ENCODE data around the gene EFNA5.
A peak's percentile ranks its signal among the peaks of the same experiment; 100 is the strongest.
"Not testable (repeated sequence)": the region's sequence is repeated elsewhere in the genome, so short reads cannot be mapped to it uniquely, and the experiment has no call there.

Gene EFNA5

GRCh38 chr5:107449369-107449768 is 221.4 kb downstream of the EFNA5 start:
- no peak for DNase-seq (ENCODE audit: low read depth, low spot score)
- H3K27ac ChIP-seq: no peak overlapping the region

- no peak overlapping the region for H3K27ac ChIP-seq
- no peak for DNase-seq (ENCODE audit: low read depth, low spot score)
These were observed 223.2 kb downstream of the EFNA5 start for GRCh38 chr5:107447587-107447986.

GRCh38 chr5:107446972-107447371 is 223.8 kb downstream of the EFNA5 start:
- no peak overlapping the region for H3K27ac ChIP-seq
- no peak for DNase-seq (ENCODE audit: low read depth, low spot score)

DNA sequence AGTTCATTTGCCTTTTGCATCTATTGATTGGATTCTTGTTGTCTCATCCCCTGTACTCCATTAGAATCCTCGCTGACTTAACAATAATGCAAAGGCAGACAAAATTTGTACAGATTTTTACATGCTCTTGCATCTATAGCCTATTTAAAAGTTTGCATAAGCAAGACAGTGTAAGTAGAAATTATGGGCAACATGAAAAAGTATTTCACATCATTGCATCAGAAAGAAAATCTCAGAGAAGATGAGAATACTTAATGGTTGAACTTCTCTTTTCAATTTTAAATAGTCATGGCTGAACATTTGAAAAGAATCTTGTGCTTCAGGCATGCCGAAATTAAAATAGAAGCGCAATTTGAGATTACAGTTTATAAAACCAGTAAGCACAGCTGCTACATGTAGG is 226.4 kb downstream of the EFNA5 start:
- H3K27ac ChIP-seq: no peak overlapping the region
- DNase-seq (ENCODE audit: low read depth, low spot score): no peak

- no peak overlapping the region for H3K27ac ChIP-seq
- DNase-seq (ENCODE audit: low read depth, low spot score): no peak
These were observed 226.8 kb downstream of the EFNA5 start for GRCh38 chr5:107443897-107444296.

DNA sequence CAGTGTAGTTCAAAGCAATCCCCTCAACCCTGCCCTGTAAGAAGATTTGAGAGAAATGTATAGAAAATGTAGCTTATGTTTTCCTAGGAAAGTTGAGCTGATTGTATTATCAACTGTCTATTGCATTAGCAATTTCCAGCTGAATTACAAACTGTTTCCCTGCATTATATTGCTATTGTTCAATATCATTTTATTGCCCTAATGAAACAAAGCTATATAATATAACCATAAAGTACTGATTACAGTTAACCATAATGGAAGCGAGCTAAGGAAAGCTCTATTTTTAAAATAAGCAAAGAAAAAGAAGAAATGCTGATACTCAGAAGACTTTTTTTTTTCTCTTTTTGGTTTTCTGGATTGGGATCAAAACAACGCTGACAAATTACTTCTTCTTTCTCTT is 228.3 kb downstream of the EFNA5 start:
- no peak overlapping the region for H3K27ac ChIP-seq
- no peak for DNase-seq (ENCODE audit: low read depth, low spot score)

- H3K27ac ChIP-seq: no peak overlapping the region
- DNase-seq (ENCODE audit: low read depth, low spot score): no peak
These were observed 230.9 kb downstream of the EFNA5 start for GRCh38 chr5:107439832-107440231.

DNA sequence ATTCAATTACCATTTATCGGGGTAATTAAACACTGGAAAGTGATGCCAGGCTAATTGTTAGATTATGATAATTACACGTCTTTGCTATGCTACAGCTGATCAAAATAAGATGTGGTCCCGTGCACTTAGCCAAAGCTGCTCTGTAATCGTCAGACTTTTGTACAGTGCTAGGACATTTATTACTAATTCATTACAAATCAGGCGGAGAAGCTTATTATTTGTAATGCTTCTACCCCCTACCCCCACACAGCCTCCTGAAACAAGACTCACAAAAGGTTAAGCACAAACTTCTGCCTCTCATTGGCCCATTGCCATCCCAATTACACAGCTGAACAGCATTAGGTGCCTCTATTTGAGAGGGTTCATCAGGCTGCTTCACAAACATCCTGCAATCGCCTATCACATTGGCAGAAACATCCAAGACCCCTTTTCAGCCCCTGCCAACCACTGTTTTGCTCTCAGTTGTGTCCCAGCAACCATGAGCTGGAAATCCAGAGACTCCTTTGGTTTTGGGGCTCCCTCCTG is 232.7 kb downstream of the EFNA5 start:
- H3K27ac ChIP-seq: no peak overlapping the region
- DNase-seq (ENCODE audit: low read depth, low spot score): no peak

DNA sequence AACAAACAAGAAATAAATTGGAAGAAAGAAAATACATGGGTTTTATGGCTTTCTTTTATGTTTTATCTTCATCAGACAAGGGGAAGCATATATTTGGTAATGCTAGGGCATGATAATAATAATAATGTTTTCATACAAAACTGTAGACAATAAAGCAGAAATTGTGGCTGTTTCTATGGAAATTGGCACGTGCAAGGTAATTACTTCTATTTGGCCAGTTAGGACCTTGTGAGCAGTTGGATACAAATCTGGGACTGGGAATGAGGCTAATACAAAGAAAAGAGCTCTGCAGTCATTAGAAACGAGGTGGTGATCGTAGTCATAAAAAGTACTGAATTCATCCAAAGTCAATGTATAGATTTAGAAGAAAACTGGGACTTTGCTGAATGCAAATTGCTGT is 233.6 kb downstream of the EFNA5 start:
- no peak overlapping the region for H3K27ac ChIP-seq
- DNase-seq (ENCODE audit: low read depth, low spot score): no peak

- H3K27ac ChIP-seq: no peak overlapping the region
- no peak for DNase-seq (ENCODE audit: low read depth, low spot score)
These were observed 234.5 kb downstream of the EFNA5 start for GRCh38 chr5:107436201-107436600.

GRCh38 chr5:107435061-107435460 is 235.7 kb downstream of the EFNA5 start:
- no peak for DNase-seq (ENCODE audit: low read depth, low spot score)
- H3K27ac ChIP-seq: no peak overlapping the region

GRCh38 chr5:107433646-107434045 is 237.1 kb downstream of the EFNA5 start:
- not testable (repeated sequence) for DNase-seq (ENCODE audit: low read depth, low spot score); H3K27ac ChIP-seq

DNA sequence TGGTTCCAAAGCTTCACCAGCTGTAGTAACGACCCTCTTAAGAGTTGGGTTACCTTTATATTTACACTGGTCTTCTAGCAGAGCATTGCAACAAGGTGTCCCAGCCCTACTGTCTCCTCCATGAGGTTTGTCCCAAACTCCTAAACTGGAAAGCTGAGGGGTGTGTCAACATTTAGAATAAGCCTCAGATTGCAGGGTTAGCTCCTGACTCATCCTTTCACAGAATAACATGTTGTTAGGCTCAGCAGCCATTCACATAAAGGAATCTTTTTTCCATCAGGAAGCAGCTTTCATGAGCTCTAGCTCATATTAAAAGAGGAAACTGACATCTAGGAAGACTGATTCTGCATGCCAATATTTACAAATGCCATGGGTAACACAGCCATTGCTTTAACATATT is 238.7 kb downstream of the EFNA5 start:
- DNase-seq (ENCODE audit: low read depth, low spot score): no peak
- H3K27ac ChIP-seq: no peak overlapping the region

GRCh38 chr5:107431536-107431935 is 239.2 kb downstream of the EFNA5 start:
- H3K27ac ChIP-seq: no peak overlapping the region
- DNase-seq (ENCODE audit: low read depth, low spot score): no peak

DNA sequence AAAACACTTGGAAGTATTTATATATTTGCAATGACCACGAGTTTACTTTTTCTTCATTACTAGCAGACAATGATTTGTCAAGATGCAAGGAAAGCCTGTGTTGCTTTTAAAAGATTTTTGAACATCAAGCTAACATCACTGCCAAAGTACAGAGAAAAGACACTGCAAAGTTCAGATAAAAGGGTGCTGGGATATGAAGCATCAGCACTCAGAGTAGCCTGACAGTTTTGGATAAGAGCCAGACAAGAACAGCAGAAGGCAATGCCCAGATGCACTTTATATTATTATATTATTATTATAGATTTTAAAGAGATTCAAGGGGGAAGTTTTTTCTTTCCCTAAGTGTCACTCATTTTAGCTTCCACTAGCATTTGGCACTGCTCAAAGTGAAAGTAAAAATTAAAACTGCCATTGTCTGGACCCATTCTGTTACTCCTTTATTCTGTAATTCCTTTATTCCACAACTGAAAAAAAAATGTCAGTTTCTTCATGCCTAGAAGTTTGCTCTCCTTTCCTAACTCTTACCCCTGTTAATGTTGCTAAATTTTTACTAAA is 240.6 kb downstream of the EFNA5 start:
- no peak overlapping the region for H3K27ac ChIP-seq
- DNase-seq (ENCODE audit: low read depth, low spot score): no peak

DNA sequence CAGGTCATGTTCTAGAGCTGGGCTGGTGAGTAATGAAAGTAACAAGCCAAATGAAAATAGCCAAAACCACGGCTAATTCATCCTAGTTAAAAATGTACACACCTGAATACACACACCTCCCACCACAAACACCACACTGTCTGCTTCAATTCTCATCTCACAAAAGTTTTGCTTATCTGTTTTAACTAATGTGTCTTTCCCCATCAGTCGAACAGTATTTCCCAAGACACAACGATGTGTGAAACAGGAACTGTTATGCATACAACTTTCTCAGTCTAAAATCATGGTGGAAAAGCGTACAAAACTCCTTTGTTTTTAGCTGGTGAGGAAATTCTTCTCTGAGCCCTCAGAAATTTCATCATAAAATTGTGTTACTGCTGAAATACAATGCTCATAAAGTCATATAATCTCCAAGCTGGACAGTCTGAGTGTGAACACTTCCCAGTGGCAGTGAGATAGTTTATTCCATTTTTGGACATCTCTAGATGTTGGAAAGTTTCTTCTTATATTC is 242.4 kb downstream of the EFNA5 start:
- DNase-seq (ENCODE audit: low read depth, low spot score): no peak
- no peak overlapping the region for H3K27ac ChIP-seq

DNA sequence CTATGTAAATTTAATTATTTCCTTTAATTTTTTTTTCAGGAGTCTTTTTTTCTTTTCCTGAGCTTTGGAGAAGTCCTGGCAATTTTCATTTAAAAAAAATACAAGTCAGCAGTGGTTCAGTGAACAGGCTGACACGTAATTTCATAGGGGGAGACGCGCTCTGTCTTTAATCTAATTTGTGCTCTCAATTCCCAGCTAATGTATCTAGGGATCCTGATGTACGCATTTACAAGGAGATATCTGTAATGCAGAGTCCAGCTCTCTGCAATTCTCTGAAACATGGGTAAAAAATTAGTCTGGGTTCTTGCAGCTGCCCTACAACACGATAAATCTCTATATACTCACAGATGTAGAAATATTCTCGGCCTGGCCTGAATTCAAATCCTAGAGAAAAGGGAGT is 243.9 kb downstream of the EFNA5 start:
- no peak overlapping the region for H3K27ac ChIP-seq
- no peak for DNase-seq (ENCODE audit: low read depth, low spot score)

- peak overlapping the region; percentile 67 for H3K27ac ChIP-seq
- no peak for DNase-seq (ENCODE audit: low read depth, low spot score)
These were observed 244.5 kb downstream of the EFNA5 start for GRCh38 chr5:107426209-107426608.

- peak overlapping the region; percentile 67 for H3K27ac ChIP-seq
- peak; percentile 79 for DNase-seq (ENCODE audit: low read depth, low spot score)
These were observed 245.2 kb downstream of the EFNA5 start for GRCh38 chr5:107425541-107426031.

GRCh38 chr5:107424491-107424890 is 246.2 kb downstream of the EFNA5 start:
- DNase-seq (ENCODE audit: low read depth, low spot score): no peak
- H3K27ac ChIP-seq: no peak overlapping the region

DNA sequence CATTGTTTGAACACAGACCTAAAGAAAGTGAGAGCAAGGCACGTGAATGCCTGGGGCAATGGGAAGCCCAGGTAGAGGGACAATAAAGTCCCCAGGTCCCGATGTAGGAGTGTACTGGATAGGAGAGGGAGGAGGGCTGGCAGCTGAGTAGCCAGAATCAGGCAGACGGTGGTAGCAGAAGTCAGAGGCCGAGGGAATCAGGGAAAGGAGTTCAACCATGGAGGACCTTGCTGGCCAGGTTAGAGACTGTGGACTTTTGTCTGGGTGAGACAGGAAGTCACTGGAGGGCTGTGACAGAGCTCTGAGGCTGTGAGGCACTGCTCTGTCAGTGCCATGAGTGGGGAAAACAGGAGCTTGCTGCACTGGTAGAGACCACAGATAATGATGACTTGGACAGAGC is 248.2 kb downstream of the EFNA5 start:
- H3K27ac ChIP-seq: no peak overlapping the region
- no peak for DNase-seq (ENCODE audit: low read depth, low spot score)

- no peak for DNase-seq (ENCODE audit: low read depth, low spot score)
- H3K27ac ChIP-seq: no peak overlapping the region
These were observed 251.2 kb downstream of the EFNA5 start for GRCh38 chr5:107419498-107419897.

Measured in epithelial cell of prostate (primary cell).